ENCODE measurements around the gene SPARCL1. TPM values are rescaled to one million over a fixed set of nuclear protein-coding genes. Genes with fewer than 3 reads are reported as not detected.

SPARCL1 gene
- total and polyA plus RNA-seq, 2 donors (not counting 1 experiment from before 2014, with no cell fraction given): not detected

DNA sequence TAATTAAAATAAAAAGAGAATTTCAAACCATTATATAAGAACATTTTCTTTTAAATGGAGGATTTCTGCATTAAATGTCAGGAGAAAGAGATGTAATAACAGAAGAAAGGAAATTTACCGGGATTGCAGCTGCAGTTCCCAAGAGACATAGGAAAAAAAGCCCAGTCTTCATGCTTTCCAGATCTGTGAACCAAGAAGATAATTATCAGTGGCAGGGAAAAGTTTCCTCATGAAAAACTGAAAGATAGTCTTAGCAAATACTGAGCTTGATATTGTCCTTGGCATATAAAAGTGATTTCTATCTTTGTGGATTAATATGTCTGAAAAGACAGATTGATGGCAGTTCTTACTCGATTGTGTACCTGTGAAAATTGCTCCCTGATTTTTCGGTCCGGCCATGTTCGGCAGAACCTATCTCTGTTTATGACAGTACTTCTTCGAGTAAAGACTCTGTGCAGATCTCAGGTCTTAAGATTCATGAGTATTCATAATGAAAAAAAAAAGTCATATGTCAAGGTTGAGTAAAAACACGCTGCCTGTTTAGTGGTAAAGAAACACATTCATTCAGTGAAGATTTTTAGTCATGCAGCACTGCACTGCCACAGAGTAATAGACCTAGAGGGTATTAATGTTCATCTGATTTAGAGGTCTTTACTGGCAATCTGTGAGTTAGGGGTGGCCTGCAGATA, 29.6 kb downstream of the SPARCL1 start:
- no peak overlapping the region for H3K27ac Mint-ChIP-seq
- Histone ChIP-seq H4K20me1 (ENCODE audit: control insufficient read depth, insufficient read depth, low read length, poor library complexity, severe bottlenecking) (no peaks in the 10 kb centered on the region), H2AFZ (ENCODE audit: insufficient read depth, low read depth, low read length, poor library complexity, severe bottlenecking) (no peak overlapping the region), H3K36me3 (replicated peaks in 1 of 2; ENCODE audit: control extremely low read depth in 1 of 2, control insufficient read depth in 1 of 2, extremely low read depth in 1 of 2, insufficient read depth in 2 of 2, low read length in 1 of 2) (no peaks in the 10 kb centered on the region), H3K27ac (ENCODE audit: low read length in 2 of 2) (no peak overlapping the region), H3K4me2 (replicated peaks; ENCODE audit: low read depth, low read length, poor library complexity, severe bottlenecking) (no peak overlapping the region), H3K4me3 (ENCODE audit: control extremely low read depth in 1 of 5, extremely low read depth in 1 of 5, insufficient read depth in 1 of 5, low read depth in 2 of 5, low read length in 4 of 5) (no peak overlapping the region), H3K9me3 (ENCODE audit: control extremely low read depth in 1 of 3, control insufficient read depth in 2 of 3, insufficient read depth in 1 of 3, low read length in 2 of 3) (no peaks in the 10 kb centered on the region), H3K9ac (ENCODE audit: low read length) (no peak overlapping the region), H3K27me3 (replicated peaks in 1 of 4; ENCODE audit: control extremely low read depth in 1 of 4, control insufficient read depth in 3 of 4, insufficient read depth in 4 of 4, low read length in 3 of 4) (no peaks in the 10 kb centered on the region), H3K4me1 (ENCODE audit: control insufficient read depth in 2 of 2, insufficient read depth in 2 of 2, low read length in 2 of 2) (no peaks in the 10 kb centered on the region), H3K79me2 (ENCODE audit: control insufficient read depth, insufficient read depth, low read length) (no peaks in the 10 kb centered on the region)
- CTCF ChIA-PET: interaction anchor here (2.3 kb wide), 1 partner anchor 712 kb away, joined by 6 read pairs; no protein-coding TSS in a partner anchor
- POLR2A ChIA-PET: no interaction called here
- intact Hi-C loops (cut with micrococcal nuclease): no loop called here
- H3K4me1 Mint-ChIP-seq: peaks cover 10% of the 10 kb centered on the region
- WGBS (ENCODE audit: insufficient coverage): 72% methylated on average over 5 of the region's 7 CpGs
- H3K4me3 Mint-ChIP-seq: no peak overlapping the region
- ATAC-seq (ENCODE audit: low read depth): no peak
- H3K27me3 Mint-ChIP-seq: no peaks in the 10 kb centered on the region
- H3K9me3 Mint-ChIP-seq (ENCODE audit: insufficient read depth): no peaks in the 10 kb centered on the region
- DNase-seq: no peak
- no peak for TF ChIP-seq EZH2 (IDR thresholded peaks at IDR 0.05; ENCODE audit: borderline replicate concordance, insufficient read depth, low read depth, low read length, poor library complexity, severe bottlenecking)
- TF ChIP-seq, protein P1, sequence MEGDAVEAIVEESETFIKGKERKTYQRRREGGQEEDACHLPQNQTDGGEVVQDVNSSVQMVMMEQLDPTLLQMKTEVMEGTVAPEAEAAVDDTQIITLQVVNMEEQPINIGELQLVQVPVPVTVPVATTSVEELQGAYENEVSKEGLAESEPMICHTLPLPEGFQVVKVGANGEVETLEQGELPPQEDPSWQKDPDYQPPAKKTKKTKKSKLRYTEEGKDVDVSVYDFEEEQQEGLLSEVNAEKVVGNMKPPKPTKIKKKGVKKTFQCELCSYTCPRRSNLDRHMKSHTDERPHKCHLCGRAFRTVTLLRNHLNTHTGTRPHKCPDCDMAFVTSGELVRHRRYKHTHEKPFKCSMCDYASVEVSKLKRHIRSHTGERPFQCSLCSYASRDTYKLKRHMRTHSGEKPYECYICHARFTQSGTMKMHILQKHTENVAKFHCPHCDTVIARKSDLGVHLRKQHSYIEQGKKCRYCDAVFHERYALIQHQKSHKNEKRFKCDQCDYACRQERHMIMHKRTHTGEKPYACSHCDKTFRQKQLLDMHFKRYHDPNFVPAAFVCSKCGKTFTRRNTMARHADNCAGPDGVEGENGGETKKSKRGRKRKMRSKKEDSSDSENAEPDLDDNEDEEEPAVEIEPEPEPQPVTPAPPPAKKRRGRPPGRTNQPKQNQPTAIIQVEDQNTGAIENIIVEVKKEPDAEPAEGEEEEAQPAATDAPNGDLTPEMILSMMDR (IDR thresholded peaks at IDR 0.05): no peak

DNA sequence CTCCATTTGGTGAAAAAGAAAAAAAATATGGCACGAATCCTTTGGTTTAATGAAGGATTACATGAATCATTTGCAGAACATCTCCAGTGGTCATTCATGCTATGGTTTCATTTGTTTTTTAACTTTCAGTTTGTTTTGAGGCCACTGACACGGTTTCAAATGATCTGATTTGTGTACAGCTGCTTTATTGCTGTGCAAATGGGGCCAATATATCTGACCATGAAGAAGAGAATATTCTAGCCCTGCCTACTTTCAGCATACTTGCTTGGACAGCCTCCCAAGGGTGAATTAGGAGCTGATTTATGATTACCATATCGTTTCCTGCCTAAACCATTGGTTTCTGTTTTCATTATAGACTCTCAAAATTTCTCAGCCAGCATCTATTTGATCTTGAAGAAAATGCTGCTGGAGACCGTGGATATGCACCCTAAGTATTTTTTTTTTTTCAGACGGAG, 30.7 kb downstream of the SPARCL1 start:
- Histone ChIP-seq H3K4me1 (ENCODE audit: control insufficient read depth in 2 of 2, insufficient read depth in 2 of 2, low read length in 2 of 2) (no peaks in the 10 kb centered on the region), H3K9me3 (ENCODE audit: control extremely low read depth in 1 of 3, control insufficient read depth in 2 of 3, insufficient read depth in 1 of 3, low read length in 2 of 3) (no peaks in the 10 kb centered on the region), H3K36me3 (replicated peaks in 1 of 2; ENCODE audit: control extremely low read depth in 1 of 2, control insufficient read depth in 1 of 2, extremely low read depth in 1 of 2, insufficient read depth in 2 of 2, low read length in 1 of 2) (no peaks in the 10 kb centered on the region), H3K4me2 (replicated peaks; ENCODE audit: low read depth, low read length, poor library complexity, severe bottlenecking) (no peak overlapping the region), H3K27me3 (replicated peaks in 1 of 4; ENCODE audit: control extremely low read depth in 1 of 4, control insufficient read depth in 3 of 4, insufficient read depth in 4 of 4, low read length in 3 of 4) (no peaks in the 10 kb centered on the region), H3K4me3 (ENCODE audit: control extremely low read depth in 1 of 5, extremely low read depth in 1 of 5, insufficient read depth in 1 of 5, low read depth in 2 of 5, low read length in 4 of 5) (no peak overlapping the region), H3K27ac (ENCODE audit: low read length in 2 of 2) (no peak overlapping the region), H3K79me2 (ENCODE audit: control insufficient read depth, insufficient read depth, low read length) (no peaks in the 10 kb centered on the region), H3K9ac (ENCODE audit: low read length) (peak overlapping the region; percentile 20), H2AFZ (ENCODE audit: insufficient read depth, low read depth, low read length, poor library complexity, severe bottlenecking) (peak overlapping the region; percentile 9), H4K20me1 (ENCODE audit: control insufficient read depth, insufficient read depth, low read length, poor library complexity, severe bottlenecking) (no peaks in the 10 kb centered on the region)
- 18% methylated on average over 3 of the region's 5 CpGs for WGBS (ENCODE audit: insufficient coverage)
- DNase-seq (no peak), ATAC-seq (ENCODE audit: low read depth) (no peak)
- no peak overlapping the region for H3K27ac Mint-ChIP-seq
- no peaks in the 10 kb centered on the region for H3K27me3 Mint-ChIP-seq
- CTCF ChIA-PET: interaction anchor here (1.1 to 2.3 kb wide), 3 partner anchors 26 to 713 kb away, joined by 3 to 6 read pairs (median 4); no protein-coding TSS in a partner anchor
- H3K9me3 Mint-ChIP-seq (ENCODE audit: insufficient read depth): no peaks in the 10 kb centered on the region
- H3K4me3 Mint-ChIP-seq: no peak overlapping the region
- TF ChIP-seq, protein P1 (IDR thresholded peaks at IDR 0.05): no peak
- TF ChIP-seq EZH2 (IDR thresholded peaks at IDR 0.05; ENCODE audit: borderline replicate concordance, insufficient read depth, low read depth, low read length, poor library complexity, severe bottlenecking): no peak
- intact Hi-C loops (cut with micrococcal nuclease): no loop called here
- POLR2A ChIA-PET: interaction anchor here (0.7 kb wide), 1 partner anchor 902 kb away, joined by 3 read pairs; no protein-coding TSS in a partner anchor
- peaks cover 10% of the 10 kb centered on the region for H3K4me1 Mint-ChIP-seq

Data from B cell (primary cell).